HT-29 (cell line): ENCODE measurements around the gene POLR3E. TPM values are rescaled to one million over a fixed set of nuclear protein-coding genes. Genes with fewer than 3 reads are reported as not detected.
A peak's percentile ranks its signal among the peaks of the same experiment; 100 is the strongest.
"Not testable (repeated sequence)": the region's sequence is repeated elsewhere in the genome, so short reads cannot be mapped to it uniquely, and the experiment has no call there.

ENCODE experiments used
- DNase-seq: peaks from one replicate; pipeline ENCODE4 v3.0.0-alpha.2; 2015; ENCODE audit warnings: low spot score
- total RNA-seq: library from RNA; depleted of rRNA; stranded (reverse); fragments of >200 nt; shearing (Covaris generic); gene quantifications from 2 replicates; pipeline ENCODE4 v1.2.3, GENCODE V29; 2014

POLR3E gene
- total RNA-seq, 1 experiment from 2014 or later = 95.4 TPM

DNA sequence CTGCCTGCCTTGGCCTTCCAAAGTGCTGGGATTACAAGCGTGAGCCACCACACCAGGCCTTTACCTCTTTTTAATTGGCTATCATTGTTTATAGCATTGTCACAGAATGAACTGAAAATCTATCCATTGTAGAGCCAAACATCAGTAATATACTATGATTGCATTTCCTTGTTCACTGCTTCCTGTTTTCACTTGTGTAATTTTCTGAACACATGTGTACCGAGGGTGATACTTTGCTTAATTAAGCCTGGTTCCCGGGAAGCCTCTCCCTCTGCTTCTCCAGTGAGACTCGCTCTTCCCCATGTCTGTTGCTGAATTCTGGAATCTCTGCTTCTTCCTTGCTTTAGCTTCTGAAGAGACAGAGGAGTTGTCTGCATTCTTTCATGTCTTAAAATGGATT, 33.1 kb downstream of the POLR3E start:
- no peak for DNase-seq

DNA sequence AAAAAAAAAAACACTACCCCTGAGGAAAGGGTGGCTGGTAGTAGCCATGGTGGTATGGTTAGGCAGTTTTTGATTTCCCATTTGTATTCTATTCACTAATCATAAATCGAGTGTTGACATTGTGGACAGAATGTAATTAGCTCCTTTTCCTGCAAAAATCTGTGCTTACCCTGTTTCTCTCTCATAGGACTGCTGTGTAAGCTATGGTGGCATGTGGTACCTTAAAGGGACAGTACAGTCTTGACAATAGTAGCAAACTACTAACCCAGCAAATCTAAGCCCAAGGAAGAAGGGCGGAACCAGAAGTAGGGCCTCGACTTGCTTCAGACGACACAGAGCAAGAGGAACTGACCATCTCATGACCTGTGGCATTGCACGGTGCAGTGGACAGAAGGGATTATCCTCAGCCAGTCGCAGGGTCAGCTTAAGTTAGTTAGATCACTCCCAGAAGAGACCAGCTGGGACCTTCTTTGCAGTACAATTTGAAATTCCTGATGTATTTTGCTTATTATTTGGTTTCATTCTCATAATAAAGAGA, 36.3 kb downstream of the POLR3E start:
- DNase-seq = no peak

DNA sequence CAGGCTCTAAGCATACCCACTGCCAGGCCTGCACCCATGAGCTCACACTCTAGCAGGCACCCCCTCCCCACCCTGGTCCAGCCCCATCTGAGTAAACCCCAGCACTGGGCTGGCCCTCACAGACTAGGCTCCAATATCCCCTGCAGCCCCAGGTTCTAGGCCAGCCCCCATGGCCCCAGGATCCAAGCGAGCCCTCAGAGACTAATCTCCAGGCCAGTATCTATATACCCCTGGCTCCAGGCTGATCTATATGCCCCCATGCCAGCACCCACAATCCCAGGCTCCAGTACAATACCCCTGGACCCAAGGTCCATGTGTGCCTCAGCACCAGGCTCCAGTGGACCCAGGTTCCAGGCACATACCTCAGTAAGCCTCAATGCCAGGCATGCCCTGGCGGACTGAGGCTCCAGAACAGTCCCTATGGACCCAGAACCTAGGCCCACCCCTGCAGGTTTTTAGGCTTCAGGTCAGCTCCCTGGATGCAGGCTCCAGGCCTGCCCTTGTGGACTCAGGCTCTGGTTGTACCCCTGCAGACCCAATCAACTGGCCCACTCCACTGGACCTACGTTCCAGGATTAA, 38.5 kb downstream of the POLR3E start:
- DNase-seq = no peak

GRCh38 chr16:22336581-22336980, 39.4 kb downstream of the POLR3E start:
- DNase-seq = no peak

DNA sequence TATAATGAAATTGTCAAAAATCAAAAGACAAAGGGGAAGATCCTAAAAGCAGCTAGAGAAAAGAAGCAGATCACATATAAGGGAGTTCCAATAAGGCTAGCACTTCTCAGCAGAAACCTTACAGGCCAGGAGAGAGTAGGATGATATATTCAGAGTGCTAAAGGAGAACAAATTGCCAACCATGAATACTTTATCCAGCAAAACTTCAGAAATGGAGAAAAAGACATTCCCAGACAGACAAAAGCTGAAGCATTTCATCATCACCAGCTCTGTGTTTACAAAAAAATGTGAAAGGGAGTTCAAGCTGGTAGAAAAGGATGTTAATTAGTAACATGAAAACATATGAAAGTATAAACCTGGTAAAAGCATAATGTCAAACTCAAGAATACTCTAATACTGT, 39.8 kb downstream of the POLR3E start:
- DNase-seq = no peak

- no peak for DNase-seq
These were observed 40.8 kb downstream of the POLR3E start for GRCh38 chr16:22337849-22338635.

GRCh38 chr16:22340945-22341344, 43.7 kb downstream of the POLR3E start:
- DNase-seq = no peak

GRCh38 chr16:22342082-22342481, 44.9 kb downstream of the POLR3E start:
- no peak for DNase-seq

DNA sequence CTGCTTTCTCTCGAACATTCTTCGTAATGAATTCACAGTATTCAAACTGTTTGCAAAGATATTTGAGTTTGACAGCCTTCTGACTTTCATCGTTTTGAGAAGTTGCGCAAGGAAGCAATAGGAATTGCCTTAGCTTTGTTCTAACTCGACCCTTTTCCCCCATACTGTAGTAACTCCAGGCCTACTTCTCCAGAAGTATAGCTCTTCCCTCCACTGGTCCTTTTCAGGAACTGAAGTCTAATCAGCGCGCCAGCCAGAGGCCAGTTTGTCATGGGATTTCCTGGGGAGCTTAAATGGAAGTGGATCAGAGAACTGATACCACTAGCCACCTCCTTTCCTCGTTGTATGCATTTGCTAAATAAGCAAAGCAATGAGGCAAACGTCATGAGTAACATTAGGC, 49.3 kb downstream of the POLR3E start:
- no peak for DNase-seq

DNA sequence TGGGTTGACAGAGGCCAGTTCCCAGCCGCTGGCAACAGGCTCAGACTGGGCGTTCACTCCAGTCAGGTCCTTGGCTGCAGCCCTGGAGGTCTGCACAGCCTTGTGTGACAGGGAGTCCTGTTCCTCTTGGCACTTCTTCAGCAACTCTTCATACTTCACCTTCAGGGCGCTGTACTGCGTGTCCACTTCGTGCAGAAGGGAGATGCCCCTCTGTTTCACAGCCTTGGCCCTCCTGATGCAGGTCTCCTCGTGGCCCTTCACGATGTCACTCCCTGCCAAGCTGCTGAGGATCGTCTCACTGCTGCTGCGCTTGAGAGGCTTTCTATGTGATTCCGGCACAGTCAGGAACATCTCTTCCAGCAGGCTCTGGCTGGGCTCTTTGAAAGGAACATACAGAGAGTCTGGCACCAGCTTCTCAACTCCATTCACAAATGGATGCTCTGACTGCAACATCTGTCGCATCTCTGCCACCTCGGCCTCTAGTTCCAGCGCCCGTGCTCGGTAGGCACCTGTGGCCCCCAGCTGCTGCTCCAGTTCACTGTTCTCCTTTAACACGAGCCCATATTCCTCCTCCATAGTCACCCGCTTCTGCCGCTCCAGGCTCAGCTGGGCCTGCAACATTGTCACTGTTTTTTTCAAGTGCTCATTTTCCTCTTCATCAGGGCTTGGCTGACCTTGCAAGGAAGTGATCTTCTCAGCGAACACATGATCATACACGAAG, 50.1 kb downstream of the POLR3E start:
- no peak for DNase-seq

GRCh38 chr16:22348291-22348690, 51.1 kb downstream of the POLR3E start:
- no peak for DNase-seq

- DNase-seq = not testable (repeated sequence)
These were observed 53.8 kb downstream of the POLR3E start for GRCh38 chr16:22351017-22351416.

GRCh38 chr16:22352140-22352539, 54.9 kb downstream of the POLR3E start:
- DNase-seq = no peak

DNA sequence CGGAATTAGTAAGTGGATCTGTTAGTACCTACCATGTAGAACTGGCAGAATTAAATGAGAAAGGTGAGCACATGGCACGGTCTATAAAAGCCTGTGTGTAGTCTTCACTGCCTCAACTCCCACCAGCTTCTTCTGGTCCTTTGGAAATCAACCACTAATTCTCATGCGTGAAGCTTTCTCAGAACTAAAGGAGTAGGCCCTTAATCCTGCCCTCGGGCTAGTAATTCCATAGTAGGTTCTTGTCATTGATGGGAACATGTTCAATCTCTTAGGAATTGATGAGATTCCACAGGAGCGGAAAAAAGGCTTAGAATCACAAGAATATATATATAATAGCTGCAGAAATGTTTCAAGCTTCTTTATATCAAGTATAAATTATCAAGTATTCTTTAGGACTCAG, 55.5 kb downstream of the POLR3E start:
- DNase-seq = no peak

DNA sequence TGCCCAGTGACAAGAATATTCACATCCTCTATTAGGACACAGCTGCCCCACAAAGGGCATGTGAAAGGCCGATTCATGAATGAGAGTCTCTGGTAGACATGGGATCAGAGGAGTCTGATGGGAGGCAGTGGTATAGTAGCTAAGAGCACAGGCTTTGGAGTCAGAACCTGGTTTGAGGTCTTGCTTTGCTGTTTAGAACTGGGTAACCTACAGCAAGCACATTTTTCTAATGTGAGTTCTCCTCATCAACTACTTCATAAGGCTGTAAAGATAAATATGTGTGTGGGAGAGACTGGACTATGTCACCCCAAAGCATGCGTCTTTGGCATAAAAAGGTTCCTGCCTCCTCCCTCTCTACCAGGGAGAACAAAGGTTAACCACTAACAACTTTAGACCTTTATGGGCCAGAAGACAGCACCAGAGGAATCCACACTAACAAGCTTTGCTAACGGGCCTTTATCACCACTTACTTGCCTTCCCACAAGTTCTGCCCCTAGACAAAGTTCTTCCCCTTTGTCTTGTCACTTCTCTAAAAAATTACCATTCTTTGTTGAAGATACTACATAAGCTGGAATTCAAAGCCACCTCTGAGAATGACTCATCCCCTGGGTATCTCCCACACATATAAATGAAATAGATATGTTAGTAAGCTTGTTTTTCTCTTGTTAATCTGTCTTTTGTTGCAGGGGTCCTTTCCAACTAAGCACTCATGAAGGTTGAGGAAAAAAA, 56.1 kb downstream of the POLR3E start:
- DNase-seq = peak; percentile 66

GRCh38 chr16:22353933-22354541, 56.8 kb downstream of the POLR3E start:
- DNase-seq = peak; percentile 20

- no peak for DNase-seq
These were observed 58.3 kb downstream of the POLR3E start for GRCh38 chr16:22355487-22355908.

DNA sequence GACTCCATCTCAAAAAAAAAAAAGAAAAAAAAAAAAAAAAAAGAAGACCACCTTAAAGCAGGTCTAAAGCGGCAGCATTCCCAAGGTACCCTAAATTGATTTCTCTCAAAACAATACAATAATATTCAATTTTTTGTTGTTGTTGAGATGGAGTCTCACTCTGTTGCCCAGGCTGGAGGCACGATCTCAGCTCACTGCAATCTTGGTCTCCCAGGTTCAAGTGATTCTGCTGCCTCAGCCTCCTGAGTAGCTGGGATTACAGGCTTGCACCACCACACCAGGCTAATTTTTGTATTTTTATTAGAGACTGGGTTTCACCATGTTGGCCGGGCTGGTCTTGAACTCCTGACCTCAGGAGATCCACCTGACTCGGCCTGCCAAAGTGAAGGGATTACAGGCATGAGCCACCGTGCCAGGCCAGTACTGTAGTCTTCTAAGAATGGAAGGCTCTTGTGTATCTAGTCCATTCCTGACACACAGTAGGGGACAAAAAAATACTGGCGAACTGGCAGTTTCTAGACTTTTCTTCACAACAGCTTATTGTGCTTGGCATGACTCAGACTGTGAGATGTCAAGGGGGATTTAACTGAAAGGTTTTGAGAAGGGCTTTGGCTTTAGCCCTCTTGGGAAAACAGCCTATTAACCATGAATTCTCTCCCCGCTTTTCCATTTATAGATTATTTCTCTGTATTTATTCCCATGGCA, 59.9 kb downstream of the POLR3E start:
- DNase-seq = no peak

DNA sequence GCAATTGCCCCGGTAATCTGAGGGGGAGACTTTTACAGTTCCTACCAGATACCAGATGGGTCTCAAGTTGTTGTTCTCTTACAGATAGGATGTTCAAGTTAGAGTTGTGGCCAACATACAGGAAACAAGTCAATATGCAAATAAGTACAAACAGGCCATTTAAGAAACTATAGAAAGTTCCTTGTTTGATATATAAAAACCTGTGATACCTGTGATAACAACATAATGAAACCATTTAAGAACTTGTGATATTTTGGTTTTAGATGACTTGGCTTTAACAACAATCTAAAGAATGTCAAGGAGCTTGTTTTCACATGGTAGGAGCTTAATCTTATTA, 60.4 kb downstream of the POLR3E start:
- DNase-seq = no peak

DNA sequence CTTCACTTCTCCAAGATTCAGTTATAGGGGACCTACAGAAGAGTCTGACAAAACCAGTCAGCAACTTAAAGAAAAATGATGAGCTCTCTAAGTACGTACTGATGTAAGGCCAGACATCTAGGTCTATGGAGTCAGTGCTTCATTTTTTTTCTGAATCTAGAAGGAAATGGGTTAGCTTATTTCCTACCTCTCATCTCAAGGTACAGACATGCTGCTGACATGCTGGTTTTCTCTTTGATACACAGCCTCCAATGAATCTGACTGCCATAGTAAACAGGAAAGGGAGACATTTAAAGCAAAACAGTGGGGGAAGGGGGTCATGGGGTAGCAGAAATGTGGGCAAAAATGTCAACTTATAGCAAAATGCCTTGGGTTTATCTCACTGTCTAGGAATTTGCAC, 60.8 kb downstream of the POLR3E start:
- DNase-seq = no peak

DNA sequence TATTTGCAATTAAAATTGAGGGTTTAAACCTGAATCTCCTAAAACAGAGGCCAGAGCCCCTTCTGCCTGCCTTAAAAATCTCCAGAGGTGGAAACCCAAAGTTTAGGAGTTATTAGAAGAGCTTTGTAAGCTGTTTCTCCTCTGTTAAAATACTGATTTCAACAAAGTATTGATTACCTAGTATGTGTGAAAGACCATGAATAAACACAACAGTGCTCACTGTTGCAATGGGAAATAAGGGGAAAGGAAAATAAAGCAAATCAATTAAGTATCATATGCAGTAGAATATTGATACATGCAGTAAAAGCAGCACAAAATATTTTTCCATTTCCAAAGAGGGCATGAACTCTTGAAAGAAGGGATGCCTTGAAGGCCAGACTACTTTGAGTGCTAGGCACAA, 62.5 kb downstream of the POLR3E start:
- DNase-seq = no peak
